Peyer's patch (tissue), 4 donors: Measurements from ENCODE around the gene ATP11A. TPM values are rescaled to one million over a fixed set of nuclear protein-coding genes. Genes with fewer than 3 reads are reported as not detected.

Experiments used
- DNase-seq, 3 donors: peaks; one replicate each; pipeline ENCODE4 v3.0.0-alpha.2; 2017 to 2019
- H3K27ac ChIP-seq, 4 donors: fragments of 200-600 bp; sonication (generic); one replicate each; pipeline ENCODE4 v1.5.1; 2016 to 2019
- H3K27me3 ChIP-seq, 2 donors: fragments of 200-600 bp; sonication (generic); one replicate each; pipeline ENCODE4 v1.5.1; 2019
- H3K36me3 ChIP-seq, 3 donors: fragments of 200-600 bp; sonication (generic); one replicate each; pipeline ENCODE4 v1.5.1; 2016 to 2019
- H3K4me1 ChIP-seq, 4 donors: fragments of 200-600 bp; sonication (generic); one replicate each; pipeline ENCODE4 v1.5.1; 2016 to 2019
- H3K4me3 ChIP-seq, 4 donors: fragments of 200-600 bp; sonication (generic); 1 replicate in 3 of 4; 2 replicates in 1 of 4; pipeline ENCODE4 v1.5.1; 2016 to 2019; ENCODE audit warnings: mild to moderate bottlenecking in 1 of 4
- H3K9me3 ChIP-seq, 4 donors: fragments of 200-600 bp; sonication (generic); one replicate each; pipeline ENCODE4 v1.5.1; 2016 to 2019; ENCODE audit warnings: mild to moderate bottlenecking in 1 of 4
- POLR2A ChIP-seq, 2 donors: fragments of 450-650 bp; IDR thresholded peaks; one replicate each; pipeline ENCODE4 v1.5.1; 2017; ENCODE audit warnings: antibody characterized with exemption in 2 of 2, mild to moderate bottlenecking in 2 of 2, moderate library complexity in 2 of 2
- total RNA-seq, 4 donors: library from RNA; depleted of rRNA; stranded (reverse); fragments of >200 nt; gene quantifications; one replicate each; pipeline ENCODE4 v1.1.0, GENCODE V29; 2016
- TF ChIP-seq, protein P1 (sequence below), 6 experiments: fragments of 450-650 bp in 4 of 6; fragments of 200-600 bp in 2 of 6; sonication (generic) in 1 of 6; IDR thresholded peaks; one replicate each; pipeline ENCODE4 v1.5.1; 2017 to 2019; ENCODE audit warnings: antibody characterized with exemption in 6 of 6, mild to moderate bottlenecking in 3 of 6, moderate library complexity in 1 of 6

The ATP11A gene
- total RNA-seq, 4 donors from 2014 or later: 33.1 to 64.2 (median 53.7) TPM

GRCh38 chr13:112711528-112712265 is 21.9 kb downstream of the ATP11A start:
- H3K9me3 ChIP-seq: no peaks in the 10 kb centered on the region
- no peaks in the 10 kb centered on the region for H3K36me3 ChIP-seq
- peak overlapping the region in 2 of 4 donors; percentile 28 to 35 for H3K4me3 ChIP-seq
- TF ChIP-seq POLR2A (IDR thresholded peaks at IDR 0.05): no peak
- TF ChIP-seq, protein P1, sequence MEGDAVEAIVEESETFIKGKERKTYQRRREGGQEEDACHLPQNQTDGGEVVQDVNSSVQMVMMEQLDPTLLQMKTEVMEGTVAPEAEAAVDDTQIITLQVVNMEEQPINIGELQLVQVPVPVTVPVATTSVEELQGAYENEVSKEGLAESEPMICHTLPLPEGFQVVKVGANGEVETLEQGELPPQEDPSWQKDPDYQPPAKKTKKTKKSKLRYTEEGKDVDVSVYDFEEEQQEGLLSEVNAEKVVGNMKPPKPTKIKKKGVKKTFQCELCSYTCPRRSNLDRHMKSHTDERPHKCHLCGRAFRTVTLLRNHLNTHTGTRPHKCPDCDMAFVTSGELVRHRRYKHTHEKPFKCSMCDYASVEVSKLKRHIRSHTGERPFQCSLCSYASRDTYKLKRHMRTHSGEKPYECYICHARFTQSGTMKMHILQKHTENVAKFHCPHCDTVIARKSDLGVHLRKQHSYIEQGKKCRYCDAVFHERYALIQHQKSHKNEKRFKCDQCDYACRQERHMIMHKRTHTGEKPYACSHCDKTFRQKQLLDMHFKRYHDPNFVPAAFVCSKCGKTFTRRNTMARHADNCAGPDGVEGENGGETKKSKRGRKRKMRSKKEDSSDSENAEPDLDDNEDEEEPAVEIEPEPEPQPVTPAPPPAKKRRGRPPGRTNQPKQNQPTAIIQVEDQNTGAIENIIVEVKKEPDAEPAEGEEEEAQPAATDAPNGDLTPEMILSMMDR (IDR thresholded peaks at IDR 0.05): peak in 3 of 6 experiments; percentile 15 to 31 (median 21)
- H3K27me3 ChIP-seq: no peaks in the 10 kb centered on the region
- peak overlapping the region; percentile 52 to 90 (median 76) for H3K27ac ChIP-seq
- peak; percentile 21 to 92 (median 81) for DNase-seq
- peaks cover 0 to 19% (median 4%) of the 10 kb centered on the region in 4 donors for H3K4me1 ChIP-seq

DNA sequence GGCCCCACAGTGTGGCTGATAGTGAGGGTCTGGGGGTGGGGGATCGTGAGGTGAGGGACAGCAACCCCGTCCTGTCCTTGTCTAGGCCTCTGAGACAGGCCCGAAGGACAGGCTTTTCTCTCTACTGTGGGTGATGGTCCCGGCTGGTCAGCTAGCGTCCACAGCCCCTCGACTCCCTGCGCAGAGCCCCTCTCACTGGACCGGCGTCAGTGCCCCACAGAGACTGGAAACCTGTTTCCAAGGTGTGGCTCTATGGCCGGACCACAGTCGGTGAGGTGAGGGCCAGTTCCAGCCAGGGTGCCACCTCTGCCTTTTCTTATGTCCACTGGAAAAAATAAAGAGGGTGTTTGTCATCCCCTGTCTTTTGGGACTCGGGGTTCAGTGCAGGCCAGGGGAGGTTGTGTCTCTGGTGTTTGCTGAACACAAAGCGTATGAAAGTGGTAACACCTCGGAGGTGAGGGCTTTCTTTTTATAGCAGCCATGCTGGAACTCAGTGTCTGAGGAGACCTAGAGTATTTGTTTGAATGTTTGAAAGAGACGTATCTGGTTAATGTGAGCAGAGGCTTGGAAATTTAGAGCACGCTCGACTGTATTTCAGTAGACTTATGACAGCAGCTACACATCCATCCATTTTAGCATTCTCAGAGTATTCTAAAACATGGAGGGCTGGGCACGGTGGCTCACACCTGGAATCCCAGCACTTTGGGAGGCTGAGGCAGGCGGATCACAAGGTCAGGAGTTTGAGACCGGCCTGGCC is 22.8 kb downstream of the ATP11A start:
- peak in 2 of 3 donors; percentile 40 to 43 for DNase-seq
- peaks cover 0 to 19% (median 4%) of the 10 kb centered on the region in 4 donors for H3K4me1 ChIP-seq
- no peak for TF ChIP-seq POLR2A (IDR thresholded peaks at IDR 0.05)
- TF ChIP-seq, protein P1 (IDR thresholded peaks at IDR 0.05): no peak
- peak overlapping the region; percentile 6 to 90 (median 69) for H3K27ac ChIP-seq
- no peaks in the 10 kb centered on the region for H3K27me3 ChIP-seq
- no peak overlapping the region for H3K4me3 ChIP-seq
- H3K36me3 ChIP-seq: no peaks in the 10 kb centered on the region
- no peaks in the 10 kb centered on the region for H3K9me3 ChIP-seq

DNA sequence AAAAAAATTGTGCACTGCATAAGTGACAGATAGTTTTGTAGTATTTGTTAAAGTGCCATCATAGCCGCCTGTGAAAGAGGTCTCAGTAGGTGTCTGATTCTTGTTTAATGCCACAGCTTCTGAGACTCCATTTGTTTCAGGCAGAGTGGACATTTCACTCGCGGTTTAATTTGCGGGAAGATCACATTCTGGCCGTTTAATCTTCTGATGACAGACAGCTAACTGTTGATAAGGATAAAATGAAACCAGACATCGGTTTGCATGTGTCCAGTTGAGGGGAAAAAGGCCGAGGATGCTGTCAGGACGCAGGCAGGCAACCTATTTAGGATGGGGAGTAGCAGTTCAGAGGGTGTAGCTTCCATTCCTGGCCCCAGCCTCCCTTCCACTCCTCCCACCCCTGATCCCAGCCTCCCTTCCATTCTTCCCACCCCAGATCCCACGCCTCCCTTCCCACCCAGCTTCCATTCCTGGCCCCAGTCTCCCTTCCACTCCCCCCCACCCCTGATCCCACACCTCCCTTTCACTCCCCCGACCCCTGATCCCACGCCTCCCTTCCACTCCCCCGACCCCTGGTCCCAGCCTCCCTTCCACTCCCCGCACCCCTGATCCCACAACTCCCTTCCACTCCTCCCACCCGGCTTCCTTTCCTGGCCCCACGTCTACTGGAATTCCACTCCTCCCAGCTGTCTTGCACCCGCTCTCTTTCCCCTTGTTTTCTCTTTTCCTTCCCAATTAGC is 23.8 kb downstream of the ATP11A start:
- Histone ChIP-seq H3K4me1 (peaks cover 0 to 19% (median 4%) of the 10 kb centered on the region in 4 donors), H3K36me3 (no peaks in the 10 kb centered on the region), H3K4me3 (no peak overlapping the region), H3K27me3 (no peaks in the 10 kb centered on the region), H3K9me3 (no peaks in the 10 kb centered on the region), H3K27ac (no peak overlapping the region)
- DNase-seq: peak in 2 of 3 donors; percentile 19 to 34
- TF ChIP-seq, protein P1 (IDR thresholded peaks at IDR 0.05): no peak
- TF ChIP-seq POLR2A (IDR thresholded peaks at IDR 0.05): no peak

- no peaks in the 10 kb centered on the region for H3K36me3 ChIP-seq
- DNase-seq: peak in 1 of 3 donors; percentile 25
- H3K27ac ChIP-seq: no peak overlapping the region
- TF ChIP-seq POLR2A (IDR thresholded peaks at IDR 0.05): no peak
- TF ChIP-seq, protein P1 (IDR thresholded peaks at IDR 0.05): no peak
- H3K9me3 ChIP-seq: no peaks in the 10 kb centered on the region
- no peaks in the 10 kb centered on the region for H3K27me3 ChIP-seq
- H3K4me1 ChIP-seq: peaks cover 0 to 19% (median 4%) of the 10 kb centered on the region in 4 donors
- no peak overlapping the region for H3K4me3 ChIP-seq
Measured at GRCh38 chr13:112714376-112715174, 24.7 kb downstream of the ATP11A start.

DNA sequence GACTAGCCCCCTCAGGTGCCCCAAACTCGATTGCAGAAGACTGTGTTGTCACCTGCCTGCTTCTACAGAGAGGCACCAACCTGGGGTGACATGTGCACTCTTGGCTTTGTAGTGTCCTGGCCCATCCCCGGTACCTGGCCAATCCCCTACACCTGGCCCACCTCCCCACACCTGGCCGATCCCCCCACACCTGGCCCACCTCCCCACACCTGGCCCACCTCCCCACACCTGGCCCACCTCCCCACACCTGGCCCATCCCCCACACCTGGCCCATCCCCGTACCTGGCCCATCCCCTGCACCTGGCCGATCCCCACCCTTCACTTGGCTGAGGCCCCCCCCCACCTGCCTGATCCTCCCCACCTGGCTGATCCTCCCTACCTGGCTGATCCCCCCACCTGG is 25.4 kb downstream of the ATP11A start:
- Histone ChIP-seq H3K4me1 (peaks cover 0 to 19% (median 4%) of the 10 kb centered on the region in 4 donors), H3K36me3 (no peaks in the 10 kb centered on the region), H3K4me3 (no peak overlapping the region), H3K27ac (no peak overlapping the region), H3K9me3 (no peaks in the 10 kb centered on the region), H3K27me3 (no peaks in the 10 kb centered on the region)
- DNase-seq: peak in 2 of 3 donors; percentile 29 to 39
- no peak for TF ChIP-seq POLR2A (IDR thresholded peaks at IDR 0.05)
- TF ChIP-seq, protein P1 (IDR thresholded peaks at IDR 0.05): no peak
